ENCODE results near the gene LMF1. TPM values are rescaled to one million over a fixed set of nuclear protein-coding genes. Genes with fewer than 3 reads are reported as not detected.
"Not testable (repeated sequence)": the region's sequence is repeated elsewhere in the genome, so short reads cannot be mapped to it uniquely, and the experiment has no call there.

LMF1 gene
- total RNA-seq, 1 donor from 2014 or later: 21.4 TPM

GRCh38 chr16:820748-821147 is 150.0 kb downstream of the LMF1 start:
- Mint-ChIP-seq H3K9me3 (no peaks in the 10 kb centered on the region), H3K27ac (no peak overlapping the region), H3K4me1 (ENCODE audit: unreplicated experiment) (peaks cover 5% of the 10 kb centered on the region), H3K4me3 (no peak overlapping the region), H3K36me3 (no peaks in the 10 kb centered on the region), H3K27me3 (peaks cover 8% of the 10 kb centered on the region)
- DNase-seq (ENCODE audit: extremely low spot score, unreplicated experiment): no peak
- no peak for TF ChIP-seq CTCF (conservative IDR thresholded peaks at IDR 0.05)

GRCh38 chr16:820044-820408 is 150.8 kb downstream of the LMF1 start:
- H3K4me3 Mint-ChIP-seq; H3K4me1 Mint-ChIP-seq (ENCODE audit: unreplicated experiment); H3K36me3 Mint-ChIP-seq; H3K27me3 Mint-ChIP-seq; DNase-seq (ENCODE audit: extremely low spot score, unreplicated experiment); H3K9me3 Mint-ChIP-seq; H3K27ac Mint-ChIP-seq: not testable (repeated sequence)

GRCh38 chr16:819336-820043 is 151.3 kb downstream of the LMF1 start:
- H3K4me3 Mint-ChIP-seq: no peak overlapping the region
- no peaks in the 10 kb centered on the region for H3K9me3 Mint-ChIP-seq
- no peaks in the 10 kb centered on the region for H3K4me1 Mint-ChIP-seq (ENCODE audit: unreplicated experiment)
- TF ChIP-seq CTCF (conservative IDR thresholded peaks at IDR 0.05): no peak
- peaks cover 10% of the 10 kb centered on the region for H3K27me3 Mint-ChIP-seq
- no peaks in the 10 kb centered on the region for H3K36me3 Mint-ChIP-seq
- no peak overlapping the region for H3K27ac Mint-ChIP-seq
- no peak for DNase-seq (ENCODE audit: extremely low spot score, unreplicated experiment)

GRCh38 chr16:818592-818991 is 152.2 kb downstream of the LMF1 start:
- Mint-ChIP-seq H3K4me3 (no peak overlapping the region), H3K9me3 (no peaks in the 10 kb centered on the region), H3K4me1 (ENCODE audit: unreplicated experiment) (no peaks in the 10 kb centered on the region), H3K27ac (no peak overlapping the region), H3K36me3 (no peaks in the 10 kb centered on the region), H3K27me3 (peaks cover 12% of the 10 kb centered on the region)
- TF ChIP-seq CTCF (conservative IDR thresholded peaks at IDR 0.05): no peak
- DNase-seq (ENCODE audit: extremely low spot score, unreplicated experiment): no peak

- H3K27me3 Mint-ChIP-seq: peaks cover 12% of the 10 kb centered on the region
- H3K4me3 Mint-ChIP-seq: no peak overlapping the region
- no peaks in the 10 kb centered on the region for H3K4me1 Mint-ChIP-seq (ENCODE audit: unreplicated experiment)
These were observed 152.7 kb downstream of the LMF1 start for GRCh38 chr16:818132-818531.

More at GRCh38 chr16:818132-818531, 152.7 kb downstream of the LMF1 start:
- DNase-seq (ENCODE audit: extremely low spot score, unreplicated experiment): no peak
- Mint-ChIP-seq H3K27ac (no peak overlapping the region), H3K36me3 (no peaks in the 10 kb centered on the region), H3K9me3 (no peaks in the 10 kb centered on the region)
- no peak for TF ChIP-seq CTCF (conservative IDR thresholded peaks at IDR 0.05)
